BLaER1 (cell line): Measurements from ENCODE around the gene TENM3.

Source experiments
- H3K27ac ChIP-seq: shearing (Covaris generic); formaldehyde crosslinking; 2 replicates; pipeline ENCODE4 v1.8.1; 2022
- H3K27me3 ChIP-seq: shearing (Covaris generic); formaldehyde crosslinking; 2 replicates; pipeline ENCODE4 v1.8.1; 2022
- H3K36me3 ChIP-seq: shearing (Covaris generic); formaldehyde crosslinking; 2 replicates; pipeline ENCODE4 v1.8.1; 2022
- H3K4me1 ChIP-seq: shearing (Covaris generic); formaldehyde crosslinking; 2 replicates; pipeline ENCODE4 v1.8.1; 2022
- H3K4me2 ChIP-seq: shearing (Covaris generic); formaldehyde crosslinking; 2 replicates; pipeline ENCODE4 v1.8.1; 2022
- H3K4me3 ChIP-seq: shearing (Covaris generic); formaldehyde crosslinking; 2 replicates; pipeline ENCODE4 v1.8.1; 2022
- H3K9ac ChIP-seq: shearing (Covaris generic); formaldehyde crosslinking; 2 replicates; pipeline ENCODE4 v1.8.1; 2022
- H3K9me3 ChIP-seq: shearing (Covaris generic); formaldehyde crosslinking; 2 replicates; pipeline ENCODE4 v1.8.1; 2022
- H4K20me1 ChIP-seq: shearing (Covaris generic); formaldehyde crosslinking; 2 replicates; pipeline ENCODE4 v1.8.1; 2022
- Cebpa-rat ChIP-seq: shearing (Covaris generic); IDR thresholded peaks from 2 replicates; pipeline ENCODE4 v1.8.1; 2022

The TENM3 gene

DNA sequence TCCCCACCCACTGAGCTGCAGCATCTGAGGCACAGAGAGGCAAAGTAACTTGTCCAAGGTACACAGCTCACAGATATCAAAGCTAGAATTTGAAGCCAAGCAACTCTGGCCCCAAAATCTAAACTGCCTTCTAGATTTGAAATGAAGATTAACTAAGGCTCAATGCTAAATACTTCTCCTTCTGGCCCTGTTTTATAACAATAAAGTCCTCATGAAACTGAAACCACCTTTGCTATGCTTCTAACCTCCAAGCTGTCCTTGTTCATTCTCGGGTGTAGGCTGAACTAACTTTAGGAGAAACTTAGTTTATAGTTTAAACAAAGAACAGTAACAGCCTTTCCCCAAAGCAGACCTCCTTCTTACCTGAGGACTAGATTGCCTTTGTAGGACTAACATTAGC, 580.4 kb downstream of the TENM3 start:
- H3K9ac ChIP-seq: peak overlapping the region; percentile 21; the same call in 1 of the 2 replicates
- H3K4me1 ChIP-seq: peaks cover 57% of the 10 kb centered on the region
- TF ChIP-seq Cebpa-rat: no peak
- H3K4me3 ChIP-seq: no peak overlapping the region
- H3K4me2 ChIP-seq: peak overlapping the region; percentile 82
- H4K20me1 ChIP-seq: no peaks in the 10 kb centered on the region
- H3K27ac ChIP-seq: peak overlapping the region; percentile 94
- H3K36me3 ChIP-seq: no peaks in the 10 kb centered on the region
- no peaks in the 10 kb centered on the region for H3K9me3 ChIP-seq
- no peaks in the 10 kb centered on the region for H3K27me3 ChIP-seq

GRCh38 chr4:182825003-182825402, 581.8 kb downstream of the TENM3 start:
- peak overlapping the region; percentile 94 for H3K27ac ChIP-seq
- TF ChIP-seq Cebpa-rat: no peak
- H3K27me3 ChIP-seq: no peaks in the 10 kb centered on the region
- peaks cover 71% of the 10 kb centered on the region for H3K4me1 ChIP-seq
- H3K4me2 ChIP-seq: peak overlapping the region; percentile 82
- no peaks in the 10 kb centered on the region for H3K9me3 ChIP-seq
- H3K9ac ChIP-seq: peak overlapping the region; percentile 72; the same call in 1 of the 2 replicates
- H4K20me1 ChIP-seq: no peaks in the 10 kb centered on the region
- H3K4me3 ChIP-seq: no peak overlapping the region; the same call in 1 of the 2 replicates
- H3K36me3 ChIP-seq: no peaks in the 10 kb centered on the region

GRCh38 chr4:182825786-182826185, 582.6 kb downstream of the TENM3 start:
- H3K27ac ChIP-seq: peak overlapping the region; percentile 94
- H3K36me3 ChIP-seq: no peaks in the 10 kb centered on the region
- peak overlapping the region; percentile 82 for H3K4me2 ChIP-seq
- H4K20me1 ChIP-seq: no peaks in the 10 kb centered on the region
- peak overlapping the region; percentile 72 for H3K9ac ChIP-seq
- H3K9me3 ChIP-seq: no peaks in the 10 kb centered on the region
- TF ChIP-seq Cebpa-rat: no peak
- peak overlapping the region; percentile 43 for H3K4me3 ChIP-seq
- peaks cover 79% of the 10 kb centered on the region for H3K4me1 ChIP-seq
- no peaks in the 10 kb centered on the region for H3K27me3 ChIP-seq

GRCh38 chr4:182826391-182826790, 583.2 kb downstream of the TENM3 start:
- H3K9ac ChIP-seq: peak overlapping the region; percentile 72
- H3K27me3 ChIP-seq: no peaks in the 10 kb centered on the region
- peak overlapping the region; percentile 82 for H3K4me2 ChIP-seq
- TF ChIP-seq Cebpa-rat: no peak
- H3K36me3 ChIP-seq: no peaks in the 10 kb centered on the region
- peaks cover 83% of the 10 kb centered on the region for H3K4me1 ChIP-seq
- peak overlapping the region; percentile 43 for H3K4me3 ChIP-seq
- peak overlapping the region; percentile 94 for H3K27ac ChIP-seq
- H4K20me1 ChIP-seq: no peaks in the 10 kb centered on the region
- no peaks in the 10 kb centered on the region for H3K9me3 ChIP-seq

DNA sequence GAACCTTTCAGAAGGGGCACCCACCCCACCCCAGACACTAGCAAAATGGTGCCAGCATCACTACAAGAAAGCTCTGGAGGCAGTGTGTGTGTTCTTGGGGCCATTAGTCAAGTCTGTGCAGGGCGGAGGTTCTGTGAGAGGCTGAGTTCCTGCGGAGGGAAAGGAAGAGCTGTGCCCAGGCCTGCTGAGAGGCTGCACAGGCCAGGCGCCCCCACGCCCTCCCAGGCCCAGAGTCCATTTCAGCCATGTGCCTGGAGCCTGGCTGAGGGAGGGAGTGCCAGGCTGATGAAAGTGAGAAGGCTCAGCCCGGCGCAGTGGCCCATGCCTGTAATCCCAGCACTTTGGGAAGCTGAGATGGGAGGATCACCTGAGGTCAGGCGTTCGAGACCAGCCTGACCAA, 584.0 kb downstream of the TENM3 start:
- peaks cover 85% of the 10 kb centered on the region for H3K4me1 ChIP-seq
- H3K9ac ChIP-seq: no peak overlapping the region
- no peak for TF ChIP-seq Cebpa-rat
- no peaks in the 10 kb centered on the region for H3K27me3 ChIP-seq
- no peaks in the 10 kb centered on the region for H4K20me1 ChIP-seq
- H3K4me2 ChIP-seq: peak overlapping the region; percentile 82
- H3K27ac ChIP-seq: peak overlapping the region; percentile 94
- no peak overlapping the region for H3K4me3 ChIP-seq
- H3K36me3 ChIP-seq: no peaks in the 10 kb centered on the region
- H3K9me3 ChIP-seq: no peaks in the 10 kb centered on the region

GRCh38 chr4:182827954-182828353, 584.8 kb downstream of the TENM3 start:
- H3K4me3 ChIP-seq: no peak overlapping the region
- H3K27me3 ChIP-seq: no peaks in the 10 kb centered on the region
- no peak for TF ChIP-seq Cebpa-rat
- no peaks in the 10 kb centered on the region for H4K20me1 ChIP-seq
- peak overlapping the region; percentile 94 for H3K27ac ChIP-seq
- H3K4me2 ChIP-seq: peak overlapping the region; percentile 82
- H3K4me1 ChIP-seq: peaks cover 85% of the 10 kb centered on the region
- H3K9ac ChIP-seq: peak overlapping the region; percentile 38; the same call in 1 of the 2 replicates
- H3K36me3 ChIP-seq: no peaks in the 10 kb centered on the region
- H3K9me3 ChIP-seq: no peaks in the 10 kb centered on the region

GRCh38 chr4:182828360-182829025, 585.3 kb downstream of the TENM3 start:
- peak overlapping the region; percentile 94 for H3K27ac ChIP-seq
- no peaks in the 10 kb centered on the region for H3K27me3 ChIP-seq
- H4K20me1 ChIP-seq: no peaks in the 10 kb centered on the region
- no peak for TF ChIP-seq Cebpa-rat
- H3K36me3 ChIP-seq: no peaks in the 10 kb centered on the region
- no peaks in the 10 kb centered on the region for H3K9me3 ChIP-seq
- H3K4me2 ChIP-seq: peak overlapping the region; percentile 82
- peak overlapping the region; percentile 62 for H3K9ac ChIP-seq
- no peak overlapping the region for H3K4me3 ChIP-seq
- peaks cover 79% of the 10 kb centered on the region for H3K4me1 ChIP-seq

- TF ChIP-seq Cebpa-rat: no peak
- Histone ChIP-seq H3K4me2 (peak overlapping the region; percentile 82), H3K27me3 (no peaks in the 10 kb centered on the region), H3K9me3 (no peaks in the 10 kb centered on the region), H3K4me1 (peaks cover 72% of the 10 kb centered on the region), H4K20me1 (no peaks in the 10 kb centered on the region), H3K9ac (peak overlapping the region; percentile 62), H3K36me3 (no peaks in the 10 kb centered on the region), H3K27ac (peak overlapping the region; percentile 94), H3K4me3 (no peak overlapping the region)
Measured at GRCh38 chr4:182829196-182829595, 586.0 kb downstream of the TENM3 start.

GRCh38 chr4:182831376-182831775, 588.2 kb downstream of the TENM3 start:
- Histone ChIP-seq H3K36me3 (no peaks in the 10 kb centered on the region), H3K4me2 (no peak overlapping the region), H3K27me3 (peaks cover 15% of the 10 kb centered on the region; the same call in 1 of the 2 replicates), H3K27ac (no peak overlapping the region), H3K4me3 (no peak overlapping the region), H3K4me1 (peaks cover 53% of the 10 kb centered on the region), H3K9ac (no peak overlapping the region), H4K20me1 (no peaks in the 10 kb centered on the region), H3K9me3 (no peaks in the 10 kb centered on the region)
- no peak for TF ChIP-seq Cebpa-rat

- Histone ChIP-seq H3K27ac (no peak overlapping the region), H3K27me3 (peaks cover 15% of the 10 kb centered on the region; the same call in 1 of the 2 replicates), H3K9me3 (no peaks in the 10 kb centered on the region), H3K4me2 (no peak overlapping the region), H3K4me1 (peaks cover 44% of the 10 kb centered on the region), H3K36me3 (no peaks in the 10 kb centered on the region), H3K4me3 (no peak overlapping the region), H4K20me1 (no peaks in the 10 kb centered on the region), H3K9ac (no peak overlapping the region)
- no peak for TF ChIP-seq Cebpa-rat
Measured at GRCh38 chr4:182832352-182833120, 589.3 kb downstream of the TENM3 start.
